ENCODE measurements around the gene KIAA1671. TPM values are rescaled to one million over a fixed set of nuclear protein-coding genes. Genes with fewer than 3 reads are reported as not detected.
"Not testable (repeated sequence)": the region's sequence is repeated elsewhere in the genome, so short reads cannot be mapped to it uniquely, and the experiment has no call there.

KIAA1671 gene
- 43.3 TPM for total RNA-seq

DNA sequence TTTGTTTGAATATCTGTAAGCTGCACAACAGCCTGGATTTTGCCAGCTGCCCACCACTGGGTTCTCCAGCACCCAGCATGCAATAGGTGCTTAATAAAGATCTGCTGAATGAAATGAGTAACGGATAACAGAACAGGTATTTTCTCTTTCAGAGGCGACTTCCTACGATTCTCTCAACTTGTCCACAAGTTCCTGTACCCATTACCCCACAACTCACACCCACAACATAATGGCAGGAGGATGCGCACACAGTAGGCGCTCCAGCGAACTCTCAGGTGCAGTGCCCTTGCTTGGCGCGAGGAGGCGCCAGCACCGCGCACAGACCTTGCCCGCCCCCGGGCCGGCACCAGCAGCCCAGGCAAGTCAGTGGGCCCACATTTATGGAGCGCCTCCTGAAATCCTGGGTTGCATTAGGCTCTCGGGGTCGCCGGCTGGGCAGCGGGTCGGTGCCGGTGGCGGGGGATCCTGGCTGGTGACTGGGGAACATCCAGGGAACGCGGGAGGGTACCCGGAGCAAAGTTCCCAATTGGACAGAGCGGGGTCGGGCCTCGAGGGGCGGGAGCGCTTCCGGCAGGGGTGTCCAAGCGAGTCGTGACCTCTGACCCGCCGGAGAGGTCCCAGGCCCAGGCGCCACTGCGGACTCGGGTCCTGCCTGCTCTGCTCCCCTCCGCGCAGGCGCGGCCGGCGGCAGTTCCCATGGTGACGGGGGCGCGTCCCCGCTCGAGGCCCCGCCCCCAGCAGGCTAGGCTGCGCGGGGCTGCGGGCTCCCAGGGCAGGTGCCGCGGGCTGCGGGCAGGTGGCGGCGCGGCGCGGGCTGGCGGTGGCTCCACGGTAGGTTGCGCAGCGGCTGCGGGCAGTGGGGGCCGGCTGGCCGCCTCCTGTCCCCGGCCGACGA, at the start of gene KIAA1671:
Gene KIAA1671 (plus strand): TSS at position 775 of the 895 bp plus-strand sequence. CDS start 75,284 bp downstream, outside the sequence.
- ATAC-seq = peak; percentile 93

DNA sequence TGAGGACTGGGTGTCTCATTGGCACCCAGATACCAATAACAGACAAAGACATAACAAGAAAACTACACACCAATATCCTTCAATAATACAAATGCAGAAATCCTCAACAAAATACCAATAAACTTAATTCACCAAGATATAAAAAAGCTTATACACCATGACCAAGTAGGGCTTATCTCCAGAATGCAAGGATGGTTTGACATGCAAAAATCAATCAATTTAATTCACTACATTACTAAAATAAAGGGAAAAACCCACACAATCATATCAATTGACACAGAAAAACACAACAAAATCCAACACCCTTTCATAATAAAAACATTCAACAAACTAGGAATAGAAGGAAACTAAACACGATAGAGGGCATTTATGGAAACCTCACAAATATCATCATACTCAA, 46.6 kb upstream of the KIAA1671 start:
- no peak for ATAC-seq

DNA sequence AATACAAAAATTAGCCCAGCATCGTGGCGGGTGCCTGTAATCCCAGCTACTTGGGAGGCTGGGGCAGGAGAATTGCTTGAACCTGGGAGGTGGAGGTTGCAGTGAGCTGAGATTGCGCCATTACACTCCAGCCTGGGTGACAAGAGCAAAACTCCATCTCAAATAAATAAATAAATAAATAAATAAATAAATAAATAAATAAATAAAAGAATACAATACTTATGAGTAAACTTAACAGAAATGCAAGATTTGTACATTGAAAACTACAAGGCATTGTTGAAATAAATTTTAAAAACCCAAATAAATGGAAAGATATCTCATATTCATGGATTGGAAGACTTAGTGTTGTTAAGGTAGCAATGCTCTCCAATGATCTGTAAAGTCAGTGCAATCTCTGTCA, 45.4 kb upstream of the KIAA1671 start:
- ATAC-seq = not testable (repeated sequence)

DNA sequence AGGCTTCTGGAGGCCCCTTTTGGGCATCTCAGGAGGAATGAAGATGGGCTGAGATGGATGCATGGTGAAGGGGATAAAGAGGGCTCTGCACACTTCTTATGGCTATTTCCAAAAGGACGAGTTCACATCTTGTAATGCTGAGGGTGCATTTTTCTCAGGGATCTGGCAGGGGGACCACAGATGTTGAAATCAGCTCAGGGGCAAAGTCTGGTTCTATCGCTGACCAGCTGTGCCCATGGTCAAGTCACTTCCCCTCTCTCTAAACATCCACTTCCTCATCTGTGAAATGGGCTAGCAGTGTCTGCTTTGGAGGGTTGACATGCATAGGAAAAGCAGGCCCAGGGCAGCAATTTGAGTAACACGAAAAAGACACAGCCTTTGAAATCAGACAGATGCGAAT, 32.5 kb upstream of the KIAA1671 start:
- ATAC-seq = no peak

DNA sequence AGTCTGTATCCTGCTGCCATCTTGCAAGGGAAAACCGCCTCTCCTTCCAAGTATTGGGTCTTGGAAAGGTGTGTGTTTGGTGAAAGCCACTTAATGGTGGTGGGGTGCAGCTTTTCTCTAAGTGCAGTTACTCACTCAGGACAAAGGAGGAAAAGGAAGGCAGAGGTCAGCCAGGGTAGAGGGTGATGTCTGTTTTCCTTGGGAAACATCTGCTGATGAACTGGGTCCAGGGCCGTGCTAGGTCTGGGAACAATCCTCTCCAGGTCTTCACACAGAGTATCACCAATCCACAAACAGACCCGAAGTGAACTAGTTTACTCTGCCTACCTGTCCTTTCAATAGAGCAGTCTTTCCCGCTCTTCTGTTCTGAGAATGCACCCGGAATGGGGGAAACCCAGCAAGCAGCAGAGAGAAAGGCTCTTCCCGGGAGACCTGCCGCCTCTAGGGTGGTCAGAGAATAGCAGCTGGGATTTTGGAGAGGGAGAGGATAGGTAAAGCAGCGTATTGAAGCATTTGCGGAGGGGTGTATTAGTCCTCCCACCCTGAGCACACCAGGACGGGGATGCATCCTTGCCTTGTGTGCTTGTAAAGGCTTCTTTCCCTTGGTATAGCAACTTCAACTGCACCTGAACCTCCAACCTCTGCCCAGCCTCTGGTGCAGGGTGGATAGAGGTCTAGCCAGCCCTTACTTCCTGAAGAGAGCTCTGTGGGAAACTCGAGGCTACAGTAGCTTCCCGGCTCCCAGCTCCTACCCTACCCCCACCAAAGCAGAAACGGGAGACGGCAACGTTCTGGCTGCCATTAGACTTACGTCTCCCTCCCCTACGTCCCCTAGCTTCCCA, 26.7 kb upstream of the KIAA1671 start:
- no peak for ATAC-seq

DNA sequence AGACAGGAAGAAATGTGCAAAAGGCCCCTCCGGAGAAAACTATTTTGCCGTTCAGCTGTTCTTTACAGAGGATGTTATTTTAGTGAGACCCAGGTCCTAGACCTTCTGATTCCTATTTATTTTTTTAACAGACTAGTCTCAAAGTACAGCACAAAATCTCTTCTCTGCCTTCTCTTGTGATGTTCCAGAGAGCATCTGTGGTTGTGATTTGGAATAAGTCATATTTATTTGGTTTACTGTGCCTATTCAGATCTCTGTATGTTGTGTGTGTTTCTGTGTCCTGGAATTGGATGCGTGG, 26.1 kb upstream of the KIAA1671 start:
- ATAC-seq = no peak

DNA sequence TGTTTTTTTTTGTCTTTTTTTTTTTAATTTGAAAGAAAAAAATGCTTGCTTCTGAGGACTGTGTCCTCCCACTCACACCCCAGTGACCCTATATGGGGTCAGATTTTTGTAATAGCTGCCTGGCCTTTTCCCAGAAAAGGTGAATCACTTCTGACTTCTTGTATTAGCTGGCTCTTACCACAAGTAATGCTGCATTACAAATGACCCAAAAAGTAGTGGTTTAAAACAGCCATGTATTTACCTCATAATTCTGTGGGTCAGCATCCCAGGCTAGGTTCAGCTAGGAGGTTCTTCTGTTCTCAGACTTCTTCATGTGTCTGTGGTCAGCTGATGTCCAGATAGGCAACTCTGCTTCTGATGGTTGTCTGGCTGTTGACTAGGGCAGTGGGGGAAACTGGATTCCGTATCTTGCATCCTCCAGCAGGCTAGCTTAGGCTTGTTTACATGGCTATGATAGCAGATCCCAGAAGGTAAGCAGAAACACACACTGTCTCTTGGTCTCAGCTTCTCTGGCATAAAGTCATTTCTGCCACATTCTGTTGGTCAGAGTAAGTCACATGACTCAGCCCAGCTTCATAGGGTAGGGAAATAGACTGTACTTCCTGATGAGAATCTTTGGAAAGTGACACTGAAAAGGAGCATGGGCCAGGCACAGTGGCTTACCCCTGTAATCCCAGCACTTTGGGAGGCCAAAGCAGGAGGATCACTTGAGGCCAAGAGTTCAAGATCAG, 25.5 kb upstream of the KIAA1671 start:
- peak; percentile 41 for ATAC-seq

DNA sequence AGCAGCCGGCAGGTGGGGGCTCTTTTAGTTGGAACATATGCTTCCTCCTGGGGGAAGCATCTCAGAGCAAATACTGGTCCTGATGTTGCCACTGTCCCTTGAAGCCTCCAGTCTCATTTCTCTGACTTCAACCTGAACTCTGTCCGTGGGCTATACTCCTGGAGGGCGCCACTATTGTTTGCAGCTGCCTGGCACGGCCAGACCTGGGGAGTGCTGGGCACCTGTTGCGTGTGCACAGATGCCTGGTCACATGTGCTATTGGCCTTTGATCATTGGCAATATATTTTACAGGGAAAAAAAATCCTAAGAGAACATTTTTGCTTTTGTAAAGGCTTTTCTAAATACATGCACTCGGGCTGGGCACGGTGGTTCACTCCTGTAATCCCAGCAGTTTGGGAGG, 24.2 kb upstream of the KIAA1671 start:
- no peak for ATAC-seq

DNA sequence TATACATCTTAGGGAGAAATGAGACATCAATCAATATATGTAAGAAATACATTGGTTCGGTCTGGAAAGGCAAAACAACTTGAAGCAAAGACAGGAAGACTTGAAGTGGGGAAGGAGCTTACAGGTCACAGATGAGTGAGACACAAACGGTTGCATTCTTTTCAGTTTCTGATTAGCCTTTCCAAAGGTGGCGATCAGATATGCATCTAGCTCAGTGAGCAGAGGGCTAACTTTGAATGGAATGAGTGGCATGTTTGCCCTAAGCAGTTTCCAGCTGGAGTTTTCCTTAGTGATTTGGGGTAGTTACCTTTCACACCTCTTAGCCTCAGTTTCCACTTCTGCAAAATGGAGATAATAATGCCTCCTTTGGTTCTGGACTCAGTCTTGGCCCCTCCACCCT, 21.8 kb upstream of the KIAA1671 start:
- ATAC-seq = no peak

DNA sequence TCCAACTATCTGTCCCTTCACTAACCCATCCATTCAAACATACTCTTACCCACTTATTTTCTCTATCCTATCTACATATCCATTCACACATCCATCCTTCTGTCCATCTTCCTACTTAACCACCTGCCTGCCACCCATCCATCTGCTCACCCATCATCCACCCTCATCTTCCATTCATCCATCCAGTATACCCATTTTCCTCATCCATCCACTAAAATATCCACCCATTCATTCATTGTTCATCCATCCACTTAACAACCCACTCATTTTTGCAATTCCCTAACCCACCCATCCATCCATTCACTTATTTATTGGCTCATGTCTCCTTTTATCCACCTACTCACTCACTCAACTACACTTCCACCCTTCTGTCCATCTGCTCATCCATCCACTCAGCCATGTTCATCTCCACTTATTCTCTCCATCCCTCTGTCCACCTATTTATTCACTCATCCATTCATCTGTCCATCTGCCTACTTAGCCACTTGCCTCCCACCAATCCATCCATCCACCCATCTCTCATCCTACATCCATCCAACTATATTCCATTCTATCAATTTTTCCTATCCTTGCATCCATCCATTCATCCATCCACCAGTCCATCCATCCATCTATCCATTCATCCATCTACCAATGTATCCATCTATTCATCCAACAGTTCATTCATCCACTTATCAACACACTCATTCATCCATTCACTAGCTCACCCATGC, 16.6 kb upstream of the KIAA1671 start:
- ATAC-seq = no peak

DNA sequence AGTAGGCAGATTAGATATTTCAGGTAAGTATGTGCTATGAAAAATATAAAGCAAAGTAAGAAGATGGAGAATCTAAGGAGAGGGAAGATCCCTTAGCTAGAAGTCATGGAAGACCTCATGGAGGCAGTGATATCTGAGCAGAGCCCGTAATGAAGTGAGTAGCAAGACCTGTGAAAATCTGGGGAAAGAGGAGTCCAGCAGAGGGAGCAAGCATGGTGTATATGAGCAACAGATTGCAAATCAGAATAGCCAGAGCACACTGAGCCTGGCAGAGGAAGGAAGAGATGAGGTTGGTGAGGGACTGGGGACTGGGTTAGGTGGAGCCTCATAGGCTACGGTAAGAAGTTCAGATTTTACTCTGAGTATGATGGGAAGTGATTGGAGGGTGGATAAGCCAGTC, 15.4 kb upstream of the KIAA1671 start:
- peak; percentile 48 for ATAC-seq

DNA sequence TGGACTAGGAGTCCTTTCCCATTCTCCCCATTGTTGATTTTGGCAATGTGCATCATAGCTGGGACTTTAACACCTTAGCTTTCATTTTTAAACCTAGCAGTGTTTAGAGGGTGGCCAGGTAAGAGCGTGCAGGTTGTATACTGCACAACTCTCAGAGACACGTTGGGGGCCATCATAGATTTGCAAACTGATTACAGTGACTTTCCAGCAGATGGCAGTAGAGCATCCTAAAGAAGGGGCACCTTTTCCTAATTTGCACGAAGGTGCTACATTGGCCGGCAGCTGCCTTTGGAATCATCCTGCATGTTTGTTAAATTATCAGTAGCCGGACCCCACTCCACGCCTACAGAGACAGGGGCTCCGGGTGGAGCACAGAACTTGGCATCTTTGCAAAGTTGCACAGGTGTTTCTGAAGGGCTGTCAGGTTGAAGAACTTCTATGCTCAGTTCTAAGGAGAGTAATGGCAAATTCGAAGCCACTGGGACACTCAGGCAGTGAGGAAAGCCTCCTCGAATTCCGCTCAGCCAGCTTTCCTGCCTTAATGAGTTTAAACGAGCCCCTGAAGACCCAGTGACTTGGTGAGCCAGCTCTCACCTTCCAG, 13.7 kb upstream of the KIAA1671 start:
- ATAC-seq = peak; percentile 68

DNA sequence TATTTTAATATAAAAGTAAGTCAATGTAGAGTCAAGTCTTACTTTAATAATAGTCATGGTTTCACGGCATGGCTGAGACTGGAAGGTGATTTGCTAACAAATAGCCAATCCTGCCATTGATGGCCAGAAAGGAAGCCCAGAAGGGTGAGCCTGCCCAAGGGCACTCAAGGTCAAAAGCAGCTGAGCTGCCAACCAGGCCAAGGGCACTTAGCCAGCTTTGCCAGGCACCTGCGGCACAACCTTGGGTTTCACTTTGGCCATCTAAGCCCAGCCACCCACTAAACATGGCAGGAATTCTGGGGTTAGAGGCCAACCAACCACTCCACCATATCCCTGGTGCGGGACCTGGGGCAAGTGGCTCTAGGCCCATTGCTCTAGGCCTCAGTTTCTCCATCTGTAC, 10.2 kb upstream of the KIAA1671 start:
- no peak for ATAC-seq

DNA sequence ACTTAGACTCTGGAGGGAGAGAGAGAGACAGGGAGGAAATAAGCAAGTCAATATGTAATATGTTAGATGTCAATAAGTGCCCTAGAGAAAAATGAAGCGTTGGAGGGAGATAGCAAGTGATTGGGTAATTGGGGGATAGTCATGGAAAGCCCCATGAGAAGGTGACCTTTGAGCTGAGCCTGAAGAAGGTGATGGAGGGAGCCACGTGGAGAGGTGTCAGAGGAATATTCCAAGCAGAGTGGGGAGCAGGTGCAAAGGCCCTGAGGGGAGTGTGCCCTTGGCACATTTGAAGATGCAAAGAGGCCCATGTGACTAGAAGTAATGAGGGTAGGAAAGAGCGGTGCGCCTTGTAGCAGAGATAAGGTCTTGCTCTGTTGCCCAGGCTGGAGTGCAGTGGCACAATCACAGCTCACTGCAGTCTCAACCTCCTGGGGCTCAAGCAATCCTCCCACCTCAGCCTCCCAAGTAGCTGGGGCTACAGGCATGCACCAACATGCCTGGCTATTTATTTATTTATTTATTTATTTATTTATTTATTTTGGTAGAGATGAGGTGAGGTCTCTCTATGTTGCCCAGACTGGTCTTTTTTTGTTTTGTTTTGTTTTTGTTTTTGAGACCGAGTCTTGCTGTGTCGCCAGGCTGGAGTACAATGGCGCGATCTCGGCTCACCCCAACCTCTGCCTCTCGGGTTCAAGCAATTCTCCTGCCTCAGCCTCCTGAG, 8.1 kb upstream of the KIAA1671 start:
- ATAC-seq = no peak

DNA sequence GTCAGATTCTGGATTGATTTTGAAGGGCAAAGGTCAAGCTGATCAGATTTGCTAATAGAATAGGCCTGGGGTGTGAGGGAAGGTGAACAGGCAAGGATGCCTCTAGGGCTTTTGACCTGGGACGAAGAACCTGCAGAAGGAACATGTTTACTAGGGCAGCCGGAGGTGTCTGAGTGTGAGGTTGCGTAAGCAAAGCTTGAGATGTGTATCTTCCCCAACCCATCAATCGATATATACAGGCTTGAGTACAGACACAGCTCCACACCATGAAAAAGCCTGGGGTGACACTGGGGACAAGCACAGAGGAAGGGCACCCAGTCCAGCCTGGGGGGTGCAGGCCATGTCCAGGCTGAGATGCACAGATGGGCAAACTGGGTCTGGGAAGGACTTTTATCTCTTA, 7.1 kb upstream of the KIAA1671 start:
- ATAC-seq = no peak

DNA sequence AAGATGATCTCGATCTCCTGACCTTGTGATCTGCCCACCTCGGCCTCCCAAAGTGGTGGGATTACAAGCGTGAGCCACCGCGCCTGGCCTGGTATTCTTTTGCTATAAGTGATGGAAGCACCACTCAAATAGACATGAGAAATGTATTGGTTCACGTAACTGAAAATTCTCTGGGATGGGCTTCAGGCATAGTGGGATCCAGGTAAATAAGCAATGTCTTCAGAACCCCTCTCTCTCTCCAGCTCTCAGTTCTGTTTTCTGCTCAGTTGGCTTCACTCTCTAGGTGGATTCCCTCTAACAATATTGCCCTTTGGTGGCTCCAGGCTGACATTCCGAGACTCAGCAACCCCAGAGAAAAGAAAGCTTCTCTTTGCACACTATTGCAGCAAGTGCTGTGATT, 5.1 kb upstream of the KIAA1671 start:
- ATAC-seq = no peak

DNA sequence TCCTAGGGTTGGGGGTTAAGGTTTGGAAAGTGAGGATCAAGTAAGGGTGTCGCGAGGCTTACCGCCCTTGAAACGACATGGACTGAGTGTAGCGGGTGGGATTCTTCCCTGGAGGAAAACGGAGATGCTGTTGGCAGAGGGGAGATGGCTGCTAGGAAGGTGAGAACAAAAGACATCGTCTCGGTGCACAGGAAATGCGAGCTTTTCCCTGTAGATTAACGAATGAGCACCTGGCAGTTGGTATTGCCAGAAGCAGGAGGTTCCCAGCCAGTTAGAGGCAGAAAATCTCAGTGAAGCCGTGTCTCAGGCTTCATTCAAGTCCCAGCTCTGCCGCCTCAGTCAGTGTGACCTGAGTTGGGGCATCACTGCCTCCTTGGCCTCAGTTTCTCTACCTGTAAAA, 4.6 kb upstream of the KIAA1671 start:
- ATAC-seq = no peak

DNA sequence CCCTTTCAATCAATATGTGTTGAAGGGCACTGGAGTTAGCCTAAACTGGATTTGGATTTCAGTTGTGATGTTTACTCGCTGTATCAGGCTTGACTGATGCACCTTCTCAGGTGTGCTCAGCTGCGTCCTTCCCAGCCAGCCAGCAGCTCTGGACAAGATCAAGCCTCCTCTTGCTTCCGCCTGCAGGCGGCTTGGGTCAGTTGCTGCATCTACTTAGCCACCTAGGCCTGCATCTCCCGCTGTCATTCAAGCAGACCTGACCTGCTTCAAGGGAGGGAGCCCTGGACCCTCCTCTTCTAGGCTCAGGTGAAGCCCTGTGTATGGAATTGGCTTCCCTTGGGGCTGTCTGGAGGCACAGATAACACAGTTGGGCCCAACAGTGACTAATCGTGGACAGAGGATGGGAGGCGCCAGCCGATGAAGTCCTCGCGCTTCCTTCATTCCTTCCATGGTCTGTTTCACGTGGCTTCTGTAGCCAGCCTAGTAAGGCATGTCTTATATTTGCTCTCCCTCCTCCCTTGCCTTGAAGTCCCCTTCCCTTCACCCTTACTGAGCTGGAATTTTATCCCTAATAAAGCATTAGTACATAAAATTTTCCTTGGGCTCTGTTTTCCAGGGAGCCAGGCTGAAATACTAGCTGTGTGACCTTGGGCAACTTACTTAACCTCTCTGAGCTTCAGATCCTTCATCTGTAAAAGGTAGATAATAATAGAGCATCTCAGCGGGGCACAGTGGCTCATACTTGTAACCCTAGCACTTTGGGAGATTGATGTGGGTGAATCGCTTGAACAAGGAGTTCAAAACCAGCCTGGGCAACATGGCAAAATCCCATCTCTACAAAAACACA, 3.9 kb upstream of the KIAA1671 start:
- no peak for ATAC-seq

DNA sequence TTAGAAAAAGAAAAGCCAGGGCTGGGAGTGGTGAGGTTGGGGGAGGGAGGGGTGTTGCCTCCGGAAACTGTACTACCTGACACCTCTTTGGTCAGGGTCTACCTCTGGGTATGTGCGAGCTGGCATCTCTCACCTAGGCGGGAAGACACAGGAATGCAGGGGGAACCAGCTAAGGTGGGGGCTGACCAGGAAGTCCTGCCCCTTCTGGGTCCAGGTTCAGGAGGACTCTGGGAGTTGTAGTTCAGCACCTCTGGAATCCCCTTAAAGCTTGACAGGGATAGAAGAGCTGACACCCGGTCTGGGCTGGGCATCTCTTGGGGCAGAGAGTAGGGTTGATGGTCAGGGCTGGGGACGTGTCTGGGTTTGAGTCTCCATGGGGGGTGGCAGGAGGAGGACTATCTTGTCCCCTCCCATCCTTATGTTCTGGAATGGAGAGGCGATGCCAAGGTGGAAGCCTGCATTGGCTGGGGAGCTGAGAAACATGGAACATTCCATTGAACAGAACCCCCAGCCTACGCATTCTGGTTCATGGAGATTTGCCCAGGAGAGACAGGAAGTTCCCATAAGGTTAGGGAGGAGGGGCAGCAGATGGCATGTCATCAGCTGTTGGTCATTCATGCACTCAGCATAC, 2.1 kb upstream of the KIAA1671 start:
- no peak for ATAC-seq

DNA sequence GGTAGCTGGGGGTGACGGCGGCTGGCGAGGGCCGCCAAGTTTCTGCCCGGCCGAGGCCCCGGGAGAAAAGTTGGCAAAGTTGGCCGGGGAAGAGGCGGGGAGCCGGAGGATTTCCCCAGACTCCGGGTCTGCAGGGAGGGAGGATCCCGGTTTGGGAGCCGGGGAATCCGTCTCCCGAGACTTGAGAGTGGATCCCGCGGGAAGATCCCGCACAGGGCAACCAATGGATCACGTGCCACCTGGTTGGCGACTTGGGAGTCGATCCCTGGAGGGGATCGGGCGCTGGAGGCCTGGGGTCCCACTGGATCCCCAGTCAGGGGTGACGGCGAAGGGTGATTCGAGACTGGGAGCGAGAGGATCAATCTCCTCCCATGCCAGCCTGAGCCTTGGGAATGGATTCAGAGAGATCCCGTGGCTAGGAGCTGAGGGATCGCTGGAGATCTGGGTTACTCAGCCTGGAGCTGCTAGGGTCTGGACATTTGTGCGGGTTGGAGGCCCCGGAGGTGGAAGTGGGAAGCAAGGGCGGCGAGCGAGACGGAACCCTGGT, 394 bp downstream of the KIAA1671 start:
- peak; percentile 41 for ATAC-seq
